Suprapubic skin (tissue), 4 donors: ENCODE measurements around the gene TMEM143. TPM values are rescaled to one million over a fixed set of nuclear protein-coding genes. Genes with fewer than 3 reads are reported as not detected.

Source experiments
- DNase-seq, 2 donors: peaks; one replicate each; pipeline ENCODE4 v3.0.0-alpha.2; 2019; ENCODE audit warnings: low spot score in 2 of 2
- H3K27ac ChIP-seq: fragments of 200-600 bp; sonication (generic); one replicate; pipeline ENCODE4 v1.5.1; 2019
- H3K27me3 ChIP-seq: fragments of 200-600 bp; sonication (generic); one replicate; pipeline ENCODE4 v1.5.1; 2019
- H3K36me3 ChIP-seq: fragments of 200-600 bp; sonication (generic); one replicate; pipeline ENCODE4 v1.5.1; 2019
- H3K4me1 ChIP-seq: fragments of 200-600 bp; sonication (generic); one replicate; pipeline ENCODE4 v1.5.1; 2019
- H3K4me3 ChIP-seq: fragments of 200-600 bp; sonication (generic); one replicate; pipeline ENCODE4 v1.5.1; 2019; ENCODE audit warnings: mild to moderate bottlenecking
- H3K9me3 ChIP-seq: fragments of 200-600 bp; sonication (generic); one replicate; pipeline ENCODE4 v1.5.1; 2019
- EP300 ChIP-seq: sonication (generic); formaldehyde crosslinking; IDR thresholded peaks from one replicate; pipeline ENCODE4 v1.6.1; 2017; ENCODE audit warnings: antibody characterized with exemption
- POLR2A ChIP-seq, 2 donors: fragments of 450-650 bp; IDR thresholded peaks; one replicate each; pipeline ENCODE4 v1.6.1; 2017; ENCODE audit warnings: antibody characterized with exemption in 2 of 2, mild to moderate bottlenecking in 2 of 2, moderate library complexity in 2 of 2
- POLR2AphosphoS5 ChIP-seq, 3 donors: sonication (generic); formaldehyde crosslinking; IDR thresholded peaks; one replicate each; pipeline ENCODE4 v1.6.1; 2017; ENCODE audit warnings: antibody characterized with exemption in 3 of 3
- WGBS: methylation state at CpG from one replicate; pipeline ENCODE4 v1.1.5; 2018; 5-methylcytosine and 5-hydroxymethylcytosine counted together
- total RNA-seq, 4 donors: library from RNA; depleted of rRNA; stranded (reverse); fragments of >200 nt; gene quantifications; one replicate each; pipeline ENCODE4 v1.1.0, GENCODE V29; 2016
- TF ChIP-seq, protein P1 (sequence below), 2 donors: fragments of 200-600 bp in 1 of 2; fragments of 450-650 bp in 1 of 2; sonication (generic) in 1 of 2; IDR thresholded peaks; one replicate each; pipeline ENCODE4 v1.5.1; 2016 to 2019; ENCODE audit warnings: antibody characterized with exemption in 2 of 2, mild to moderate bottlenecking in 1 of 2, moderate library complexity in 1 of 2

TMEM143 gene
- total RNA-seq, 4 donors from 2014 or later: 7.8 to 14.7 (median 9.3) TPM

DNA sequence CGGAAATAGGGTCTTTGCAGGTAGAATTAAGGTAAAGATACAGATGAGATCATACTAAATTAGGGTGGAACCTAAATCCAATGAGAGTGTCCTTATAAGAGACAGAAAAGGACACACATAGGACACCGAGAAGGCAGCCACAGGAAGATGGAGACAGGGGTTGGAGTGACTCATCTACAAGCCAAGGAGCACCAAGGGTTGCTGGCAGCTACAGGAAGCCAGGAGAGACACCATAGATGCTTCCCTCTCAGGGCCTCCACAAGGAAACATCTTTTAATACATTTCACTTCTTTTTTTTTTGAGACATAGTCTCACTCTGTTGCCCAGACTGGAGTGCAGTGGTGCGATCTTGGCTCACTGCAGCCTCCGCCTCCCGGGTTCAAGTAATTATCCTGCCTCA lies 10.1 kb downstream of the TMEM143 start:
- DNase-seq: no peak
- Histone ChIP-seq H3K9me3 (no peaks in the 10 kb centered on the region), H3K4me1 (no peaks in the 10 kb centered on the region), H3K36me3 (no peaks in the 10 kb centered on the region), H3K4me3 (no peak overlapping the region), H3K27me3 (no peaks in the 10 kb centered on the region), H3K27ac (no peak overlapping the region)
- 87% methylated on average over 5 of the region's 5 CpGs for WGBS
- no peak for TF ChIP-seq EP300
- TF ChIP-seq POLR2A (IDR thresholded peaks at IDR 0.05): no peak
- no peak for TF ChIP-seq POLR2AphosphoS5 (IDR thresholded peaks at IDR 0.05)
- TF ChIP-seq, protein P1, sequence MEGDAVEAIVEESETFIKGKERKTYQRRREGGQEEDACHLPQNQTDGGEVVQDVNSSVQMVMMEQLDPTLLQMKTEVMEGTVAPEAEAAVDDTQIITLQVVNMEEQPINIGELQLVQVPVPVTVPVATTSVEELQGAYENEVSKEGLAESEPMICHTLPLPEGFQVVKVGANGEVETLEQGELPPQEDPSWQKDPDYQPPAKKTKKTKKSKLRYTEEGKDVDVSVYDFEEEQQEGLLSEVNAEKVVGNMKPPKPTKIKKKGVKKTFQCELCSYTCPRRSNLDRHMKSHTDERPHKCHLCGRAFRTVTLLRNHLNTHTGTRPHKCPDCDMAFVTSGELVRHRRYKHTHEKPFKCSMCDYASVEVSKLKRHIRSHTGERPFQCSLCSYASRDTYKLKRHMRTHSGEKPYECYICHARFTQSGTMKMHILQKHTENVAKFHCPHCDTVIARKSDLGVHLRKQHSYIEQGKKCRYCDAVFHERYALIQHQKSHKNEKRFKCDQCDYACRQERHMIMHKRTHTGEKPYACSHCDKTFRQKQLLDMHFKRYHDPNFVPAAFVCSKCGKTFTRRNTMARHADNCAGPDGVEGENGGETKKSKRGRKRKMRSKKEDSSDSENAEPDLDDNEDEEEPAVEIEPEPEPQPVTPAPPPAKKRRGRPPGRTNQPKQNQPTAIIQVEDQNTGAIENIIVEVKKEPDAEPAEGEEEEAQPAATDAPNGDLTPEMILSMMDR (IDR thresholded peaks at IDR 0.05): no peak

DNA sequence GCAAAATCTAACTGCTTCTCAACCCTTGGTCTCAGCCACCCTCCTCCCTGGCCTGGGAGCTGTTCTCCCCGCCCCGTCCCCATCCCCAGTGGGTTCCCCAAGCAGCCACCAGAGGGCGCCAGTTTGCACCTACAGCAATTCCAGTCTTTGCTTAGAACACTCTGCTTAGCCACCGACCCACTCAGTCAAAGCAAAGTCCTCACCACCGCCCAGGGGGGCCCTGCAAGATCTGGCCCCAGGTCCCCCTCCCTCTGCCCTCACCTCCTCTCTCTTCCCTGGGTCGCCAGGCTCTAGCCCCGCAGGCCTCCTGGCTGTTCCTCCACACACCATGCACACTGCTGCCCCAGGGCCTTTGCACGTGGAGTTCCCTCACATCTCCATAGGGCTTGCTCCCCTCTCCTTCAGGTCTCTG lies 12.4 kb downstream of the TMEM143 start:
- WGBS: 54% methylated on average over 7 of the region's 8 CpGs
- no peak overlapping the region for H3K4me3 ChIP-seq
- no peaks in the 10 kb centered on the region for H3K4me1 ChIP-seq
- H3K9me3 ChIP-seq: no peaks in the 10 kb centered on the region
- TF ChIP-seq, protein P1 (IDR thresholded peaks at IDR 0.05): peak; percentile 20 to 78
- no peak for TF ChIP-seq POLR2A (IDR thresholded peaks at IDR 0.05)
- H3K27ac ChIP-seq: no peak overlapping the region
- H3K36me3 ChIP-seq: no peaks in the 10 kb centered on the region
- H3K27me3 ChIP-seq: no peaks in the 10 kb centered on the region
- peak in 1 of 2 donors; percentile 79 for DNase-seq

DNA sequence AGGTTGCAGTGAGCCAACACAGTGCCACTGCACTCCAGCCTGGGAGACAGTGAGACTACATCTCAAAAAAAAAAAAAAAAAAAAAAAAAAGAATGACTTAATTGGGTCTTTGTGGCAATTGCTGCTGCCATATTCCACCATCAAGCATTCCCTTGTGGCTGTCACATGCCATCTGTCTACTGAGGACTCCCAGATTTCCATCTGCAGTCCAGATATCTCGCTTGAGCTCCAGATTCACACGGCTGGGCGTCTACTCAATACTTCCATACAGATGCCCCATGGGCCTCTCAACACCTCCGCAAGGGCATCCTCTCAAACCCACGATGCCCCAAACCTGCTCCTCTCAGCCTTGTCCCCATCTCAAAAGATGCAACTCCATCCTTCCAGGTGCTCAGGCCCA lies 12.9 kb downstream of the TMEM143 start:
- Histone ChIP-seq H3K36me3 (no peaks in the 10 kb centered on the region), H3K4me1 (no peaks in the 10 kb centered on the region), H3K9me3 (no peaks in the 10 kb centered on the region), H3K27me3 (no peaks in the 10 kb centered on the region), H3K4me3 (no peak overlapping the region), H3K27ac (no peak overlapping the region)
- DNase-seq: no peak
- TF ChIP-seq EP300: no peak
- TF ChIP-seq, protein P1 (IDR thresholded peaks at IDR 0.05): no peak
- TF ChIP-seq POLR2A (IDR thresholded peaks at IDR 0.05): no peak
- no peak for TF ChIP-seq POLR2AphosphoS5 (IDR thresholded peaks at IDR 0.05)
- 79% methylated on average over 5 of the region's 5 CpGs for WGBS

DNA sequence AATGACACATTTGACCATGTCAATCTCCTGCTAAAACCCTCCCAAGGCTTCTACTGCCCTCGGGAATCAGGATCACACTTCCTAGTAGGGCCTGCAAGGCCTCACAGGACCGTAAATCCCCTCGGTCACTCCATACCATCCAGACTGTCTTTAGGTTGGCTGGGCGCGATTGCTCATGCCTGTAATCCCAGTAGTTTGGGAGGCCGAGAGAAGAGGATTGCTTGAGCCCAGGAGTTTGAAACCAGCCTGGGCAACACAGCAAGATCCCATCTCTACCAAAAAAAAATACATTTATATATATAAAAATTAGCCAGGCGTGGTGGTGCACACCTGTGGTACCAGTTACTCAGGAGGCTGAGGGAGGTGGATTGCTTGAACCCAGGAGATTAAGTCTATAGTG lies 15.0 kb downstream of the TMEM143 start:
- no peak for TF ChIP-seq POLR2AphosphoS5 (IDR thresholded peaks at IDR 0.05)
- TF ChIP-seq POLR2A (IDR thresholded peaks at IDR 0.05): no peak
- no peak for TF ChIP-seq EP300
- TF ChIP-seq, protein P1 (IDR thresholded peaks at IDR 0.05): no peak
- WGBS: 96% methylated on average over 7 of the region's 7 CpGs

DNA sequence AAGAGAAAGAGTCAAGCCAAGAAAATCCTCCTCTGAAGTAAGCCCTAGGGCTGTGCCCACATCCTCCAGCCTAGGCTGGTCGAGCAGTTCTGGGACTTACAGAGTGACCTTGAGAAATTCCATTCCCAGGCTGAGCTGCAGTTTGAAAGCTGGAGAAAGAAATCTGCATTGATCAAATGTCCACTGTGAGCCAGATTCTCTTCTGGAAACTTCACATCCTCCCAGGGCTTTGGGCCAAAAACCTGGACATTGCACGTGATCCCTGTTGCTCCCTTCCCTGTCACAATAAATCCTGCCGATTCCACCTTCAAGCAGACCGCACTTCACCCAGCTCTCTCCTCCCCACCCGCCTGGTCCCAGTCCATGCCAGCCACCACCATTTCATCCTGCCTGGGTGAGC lies 15.7 kb downstream of the TMEM143 start:
- Histone ChIP-seq H3K9me3 (no peaks in the 10 kb centered on the region), H3K27ac (no peak overlapping the region), H3K4me3 (no peak overlapping the region), H3K27me3 (no peaks in the 10 kb centered on the region), H3K4me1 (no peaks in the 10 kb centered on the region), H3K36me3 (no peaks in the 10 kb centered on the region)
- 58% methylated on average over 5 of the region's 5 CpGs for WGBS
- TF ChIP-seq POLR2AphosphoS5 (IDR thresholded peaks at IDR 0.05) (no peak), POLR2A (IDR thresholded peaks at IDR 0.05) (no peak), EP300 (no peak)
- TF ChIP-seq, protein P1 (IDR thresholded peaks at IDR 0.05): no peak
- no peak for DNase-seq

More for the DNA sequence above, 15.0 kb downstream of the TMEM143 start:
- Histone ChIP-seq H3K36me3 (no peaks in the 10 kb centered on the region), H3K27ac (no peak overlapping the region), H3K9me3 (no peaks in the 10 kb centered on the region), H3K4me3 (no peak overlapping the region), H3K27me3 (no peaks in the 10 kb centered on the region), H3K4me1 (no peaks in the 10 kb centered on the region)
- DNase-seq: no peak
